Astrocyte (in vitro differentiated cells and primary cell): Measurements from ENCODE around the gene RAPGEF4.
A peak's percentile ranks its signal among the peaks of the same experiment; 100 is the strongest.

Source experiments
- EZH2 ChIP-seq: IDR thresholded peaks from 2 replicates; pipeline ENCODE4 v1.6.1; 2012; ENCODE audit warnings: mild to moderate bottlenecking, low read length, inconsistent platforms; ENCODE audit not compliant: insufficient read depth
- TF ChIP-seq, protein P1 (sequence below): IDR thresholded peaks from 2 replicates; pipeline ENCODE4 v1.5.1; 2011; ENCODE audit warnings: low read depth, mild to moderate bottlenecking, inconsistent platforms, low read length, moderate library complexity; ENCODE audit not compliant: insufficient read depth

DNA sequence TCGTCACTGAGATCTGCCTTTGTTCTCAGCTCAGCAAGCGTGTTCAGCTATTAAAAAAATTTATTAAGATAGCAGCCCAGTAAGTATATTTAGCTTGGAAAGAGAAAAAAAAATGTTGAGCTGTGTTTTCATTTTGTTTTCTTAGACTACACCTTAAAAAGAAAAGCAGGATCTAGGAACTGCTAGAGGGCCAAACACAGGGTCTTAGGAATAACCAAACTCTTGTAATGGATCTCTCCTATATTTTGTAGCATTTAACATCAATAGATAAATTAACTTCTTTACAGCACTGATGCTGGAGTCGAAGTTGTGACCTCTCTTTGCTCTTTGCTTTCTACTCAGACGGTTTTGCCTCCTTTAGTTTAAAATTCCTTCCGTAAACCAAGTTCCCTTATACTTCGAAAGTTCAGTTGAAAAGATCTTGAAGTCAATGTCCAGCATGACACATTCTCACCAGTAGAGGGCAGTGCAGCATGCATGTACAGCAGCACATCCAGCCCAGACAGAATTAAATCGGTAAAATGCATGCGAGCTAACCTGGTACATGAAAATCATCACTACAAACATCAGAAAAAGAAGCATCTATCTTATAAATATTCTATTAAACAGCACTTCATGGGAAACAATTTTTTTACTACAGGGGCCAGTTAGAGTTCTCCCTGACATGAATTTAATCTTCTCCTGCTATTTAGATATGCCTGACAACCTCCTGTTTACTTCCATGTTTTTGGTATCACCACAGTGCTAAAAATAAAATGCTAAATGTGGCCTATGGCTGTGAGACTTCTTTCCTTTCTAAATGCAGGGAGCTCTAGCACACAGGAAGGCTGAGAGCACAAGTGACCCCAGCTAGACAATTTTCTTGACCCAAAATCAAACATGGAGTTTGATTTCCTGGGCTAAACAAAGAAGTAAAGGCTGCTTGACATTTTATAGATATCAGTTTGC, 291.8 kb downstream of the RAPGEF4 start:
- TF ChIP-seq, protein P1, sequence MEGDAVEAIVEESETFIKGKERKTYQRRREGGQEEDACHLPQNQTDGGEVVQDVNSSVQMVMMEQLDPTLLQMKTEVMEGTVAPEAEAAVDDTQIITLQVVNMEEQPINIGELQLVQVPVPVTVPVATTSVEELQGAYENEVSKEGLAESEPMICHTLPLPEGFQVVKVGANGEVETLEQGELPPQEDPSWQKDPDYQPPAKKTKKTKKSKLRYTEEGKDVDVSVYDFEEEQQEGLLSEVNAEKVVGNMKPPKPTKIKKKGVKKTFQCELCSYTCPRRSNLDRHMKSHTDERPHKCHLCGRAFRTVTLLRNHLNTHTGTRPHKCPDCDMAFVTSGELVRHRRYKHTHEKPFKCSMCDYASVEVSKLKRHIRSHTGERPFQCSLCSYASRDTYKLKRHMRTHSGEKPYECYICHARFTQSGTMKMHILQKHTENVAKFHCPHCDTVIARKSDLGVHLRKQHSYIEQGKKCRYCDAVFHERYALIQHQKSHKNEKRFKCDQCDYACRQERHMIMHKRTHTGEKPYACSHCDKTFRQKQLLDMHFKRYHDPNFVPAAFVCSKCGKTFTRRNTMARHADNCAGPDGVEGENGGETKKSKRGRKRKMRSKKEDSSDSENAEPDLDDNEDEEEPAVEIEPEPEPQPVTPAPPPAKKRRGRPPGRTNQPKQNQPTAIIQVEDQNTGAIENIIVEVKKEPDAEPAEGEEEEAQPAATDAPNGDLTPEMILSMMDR: peak; percentile 98
- no peak for TF ChIP-seq EZH2
